K562 (cell line): ENCODE results near the gene ATPAF2. TPM values are rescaled to one million over a fixed set of nuclear protein-coding genes. Genes with fewer than 3 reads are reported as not detected.

ENCODE experiments used
- ATAC-seq: fragments of 200-7000 bp; cut with Tn5 transposase; 3 replicates; pipeline ENCODE4 v1.9.1; 2020; ENCODE audit warnings: moderate library complexity
- BruUV-seq: library from RNA; stranded (reverse); fragments of 400-500 nt; replicated peaks from 2 replicates; lab custom pipeline; 2021; lab: Mats Ljungman, UMichigan
- CTCF ChIA-PET: fragments of 300-600 bp; formaldehyde crosslinking; extraction: SDS; loops from one replicate; lab custom pipeline; 2021; ENCODE audit warnings: low intra/inter-chr PET ratio; lab: Yijun Ruan, JAX
- POLR2A ChIA-PET: fragments of 300-600, 350-650 bp; sonication (Branson Sonifier 250); formaldehyde crosslinking; extraction: SDS; loops from one replicate; lab custom pipeline; 2021; ENCODE audit warnings: antibody characterized with exemption, inconsistent platforms; lab: Yijun Ruan, JAX
- DNase-seq, 4 experiments: peaks; one replicate each; pipeline versions ENCODE4 v3.0.0 to v3.0.0-alpha.2; 2011 to 2018; ENCODE audit warnings: low spot score in 3 of 4, mixed read lengths in 3 of 4; ENCODE audit errors: extremely low read depth in 1 of 4
- FAIRE-seq: peaks from 2 replicates; lab custom pipeline; 2011; peaks lifted over from hg19 to GRCh38; lab: Jason Lieb, UNC
- H2AFZ ChIP-seq: 2 replicates; pipeline ENCODE4 v1.6.0; 2011; ENCODE audit warnings: low read depth, low read length, control low read depth, inconsistent platforms
- H3K27ac ChIP-seq: fragments of 200-600 bp; 3 replicates; pipeline ENCODE4 v1.8.0; 2011; ENCODE audit warnings: low read depth, mild to moderate bottlenecking, control low read depth, inconsistent platforms, low read length, moderate library complexity, mixed read lengths; ENCODE audit errors: extremely low read depth
- H3K27me3 ChIP-seq, 2 experiments: fragments of 300-600 bp in 1 of 2; 2 replicates in 1 of 2; 3 replicates in 1 of 2; pipeline versions ENCODE4 v1.6.0 to v1.8.0; 2011; ENCODE audit warnings: inconsistent platforms in 2 of 2, low read length in 2 of 2, mild to moderate bottlenecking in 1 of 2, mixed read lengths in 1 of 2, moderate library complexity in 1 of 2; ENCODE audit not compliant: control insufficient read depth in 2 of 2, insufficient read depth in 2 of 2
- H3K36me3 ChIP-seq: fragments of 300-600 bp; 3 replicates; pipeline ENCODE4 v1.8.0; 2011; ENCODE audit warnings: mild to moderate bottlenecking, low read length, inconsistent platforms; ENCODE audit not compliant: control insufficient read depth, insufficient read depth
- H3K4me1 ChIP-seq, 2 experiments: fragments of 200-600 bp in 1 of 2; replicated peaks in 1 of 2; 2 replicates in 1 of 2; 3 replicates in 1 of 2; pipeline versions ENCODE4 v1.5.1 to v1.8.0; 2011; ENCODE audit warnings: inconsistent platforms in 2 of 2, low read length in 2 of 2, mild to moderate bottlenecking in 1 of 2, mixed read lengths in 1 of 2, moderate library complexity in 1 of 2; ENCODE audit not compliant: control insufficient read depth in 2 of 2, insufficient read depth in 2 of 2
- H3K4me2 ChIP-seq: 2 replicates; pipeline ENCODE4 v1.6.1; 2011; ENCODE audit warnings: low read length, control low read depth, inconsistent platforms, mixed read lengths; ENCODE audit not compliant: insufficient read depth
- H3K4me3 ChIP-seq: fragments of 200-600 bp; sonication (generic), shearing (Covaris generic); 2 replicates; pipeline ENCODE4 v1.5.1; 2016; ENCODE audit warnings: control low read depth, inconsistent platforms
- H3K79me2 ChIP-seq: fragments of 200-600 bp; 3 replicates; pipeline ENCODE4 v1.8.0; 2011; ENCODE audit warnings: low read length, inconsistent platforms; ENCODE audit not compliant: control insufficient read depth, insufficient read depth
- H3K9ac ChIP-seq, 2 experiments: 2 replicates each; pipeline versions ENCODE4 v1.6.0 to v1.6.1; 2011; ENCODE audit warnings: low read depth in 2 of 2, low read length in 2 of 2, control low read depth in 1 of 2, inconsistent platforms in 1 of 2, mild to moderate bottlenecking in 1 of 2, mixed read lengths in 1 of 2; ENCODE audit not compliant: insufficient read depth in 1 of 2
- H3K9me1 ChIP-seq: one replicate; pipeline ENCODE4 v1.6.0; 2011; ENCODE audit warnings: inconsistent platforms, mild to moderate bottlenecking, low read length, moderate library complexity; ENCODE audit not compliant: control insufficient read depth, insufficient read depth
- H3K9me3 ChIP-seq: replicated peaks from 2 replicates; pipeline ENCODE4 v1.5.1; 2011; ENCODE audit warnings: low read depth, low read length, inconsistent platforms; ENCODE audit not compliant: control insufficient read depth, insufficient read depth
- H4K20me1 ChIP-seq: replicated peaks from 2 replicates; pipeline ENCODE4 v1.6.1; 2011; ENCODE audit warnings: low read length, inconsistent platforms, mixed read lengths; ENCODE audit not compliant: control insufficient read depth, insufficient read depth
- CBX1 ChIP-seq: sonication (generic); IDR thresholded peaks from 2 replicates; pipeline ENCODE4 v1.6.1; 2016; ENCODE audit warnings: antibody characterized with exemption, low read depth, mild to moderate bottlenecking
- CEBPB ChIP-seq: fragments of 450-650 bp; IDR thresholded peaks from 2 replicates; pipeline ENCODE4 v1.6.1; 2016; ENCODE audit warnings: missing genetic modification characterization, missing compliant biosample characterization
- COPS2 ChIP-seq: fragments of 450-650 bp; conservative IDR thresholded peaks from 2 replicates; pipeline ENCODE4 v1.6.1; 2016; ENCODE audit warnings: mild to moderate bottlenecking, moderate library complexity
- DNMT1 ChIP-seq: fragments of 450-650 bp; IDR thresholded peaks from 2 replicates; pipeline ENCODE4 v1.6.1; 2016; ENCODE audit warnings: antibody characterized with exemption, mild to moderate bottlenecking
- ETV6 ChIP-seq, 3 experiments: fragments of 150-350 bp in 1 of 3; sonication (generic) in 1 of 3; formaldehyde crosslinking in 1 of 3; IDR thresholded peaks; 2 replicates each; pipeline versions ENCODE4 v1.6.1 to v1.8.0; 2014 to 2022; ENCODE audit warnings: borderline replicate concordance in 2 of 3, low read depth in 2 of 3, antibody characterized with exemption in 1 of 3, low read length in 1 of 3, mild to moderate bottlenecking in 1 of 3, missing genetic modification reagents in 1 of 3
- LEF1 ChIP-seq: fragments of 450-650 bp; IDR thresholded peaks from 2 replicates; pipeline ENCODE4 v1.6.1; 2016; ENCODE audit warnings: mild to moderate bottlenecking
- MLX ChIP-seq, 2 experiments: fragments of 450-650 bp in 1 of 2; sonication (generic) in 1 of 2; formaldehyde crosslinking; conservative IDR thresholded peaks; 2 replicates each; pipeline versions ENCODE4 v1.4.0 to v1.8.1; 2020 to 2022; ENCODE audit warnings: mild to moderate bottlenecking in 1 of 2, missing genetic modification reagents in 1 of 2
- POLR2B ChIP-seq: fragments of 450-650 bp; IDR thresholded peaks from 2 replicates; pipeline ENCODE4 v1.6.1; 2018; ENCODE audit warnings: low read depth; ENCODE audit not compliant: partially characterized antibody
- SMARCC2 ChIP-seq: fragments of 450-650 bp; IDR thresholded peaks from 2 replicates; pipeline ENCODE4 v1.6.1; 2017; ENCODE audit warnings: antibody characterized with exemption, moderate library complexity, mild to moderate bottlenecking, low read depth
- ZKSCAN8 ChIP-seq: fragments of 200-800 bp; sonication (Bioruptor generic); IDR thresholded peaks from 2 replicates; pipeline ENCODE4 v1.6.1; 2016; ENCODE audit warnings: missing genetic modification characterization, missing compliant biosample characterization
- ZNF764 ChIP-seq: fragments of 250-450 bp; sonication (Bioruptor Pico); IDR thresholded peaks from 2 replicates; pipeline ENCODE4 v1.4.0; 2020; ENCODE audit warnings: low read depth, mild to moderate bottlenecking, moderate library complexity
- ZZZ3 ChIP-seq: fragments of 450-650 bp; IDR thresholded peaks from 2 replicates; pipeline ENCODE4 v1.6.1; 2016; ENCODE audit warnings: antibody characterized with exemption, mild to moderate bottlenecking, moderate library complexity
- WGBS: fragments of 100-300 bp; shearing (Covaris generic); methylation state at CpG from one replicate; pipeline ENCODE4 v1.1.6; 2016; ENCODE audit warnings: low coverage, mixed read lengths; ENCODE audit not compliant: insufficient coverage; ENCODE audit errors: missing lambda C conversion rate; 5-methylcytosine and 5-hydroxymethylcytosine counted together
- in situ Hi-C: fragments of 300-500 bp; cut with MboI; formaldehyde crosslinking; loops from 4 replicates; pipeline ENCODE4 v1.15.0; 2018; ENCODE audit warnings: inconsistent platforms, mixed read lengths
- intact Hi-C: fragments of 100-400 bp; cut with micrococcal nuclease; formaldehyde crosslinking; loops from 2 replicates; pipeline ENCODE4 v1.14.2; 2022
- polyA plus RNA-seq, 8 experiments: library from polyadenylated mRNA; depleted of rRNA in 4 of 8; stranded (reverse) in 5 of 8; unstranded in 3 of 8; fragments of >200 nt; fragmentation: Nextera tagmentation in 2 of 8; fragmentation: Illumina TruSeq in 1 of 8; extraction: Ambion mirVana in 2 of 8; extraction: Trizol in 1 of 8; gene quantifications; 2 replicates each; pipeline versions ENCODE4 v1.2.1 to v1.2.3, GENCODE V29; 2011 to 2014; ENCODE audit warnings: inconsistent platforms in 1 of 8, missing spikeins in 1 of 8
- total RNA-seq, 7 experiments: library from RNA; depleted of rRNA in 6 of 7; stranded (reverse); fragments of >200 nt in 6 of 7; fragmentation: Illumina TruSeq in 2 of 7; extraction: Trizol in 2 of 7; gene quantifications; 2 replicates each; pipeline versions ENCODE4 v1.2.1 to v1.2.3, GENCODE V29; 2011 to 2021; ENCODE audit warnings: low replicate concordance in 1 of 7

ATPAF2 gene
- total and polyA plus RNA-seq, 9 of the 15 experiments (the other 6 are each of a cell fraction or from before 2014, with no cell fraction given), result 2.1 to 19.2 (median 11.3) TPM

- Histone ChIP-seq H2AFZ (no peak overlapping the region), H4K20me1 (no peaks in the 10 kb centered on the region), H3K9me1 (no peaks in the 10 kb centered on the region), H3K36me3 (no peaks in the 10 kb centered on the region; the same call in 2 of the 3 replicates), H3K27ac (no peak overlapping the region), H3K4me2 (no peak overlapping the region), H3K9ac (no peak overlapping the region), H3K9me3 (no peaks in the 10 kb centered on the region), H3K4me1 (peaks cover 0 to 10% of the 10 kb centered on the region in 2 experiments; a peak in 2 of 5 replicates), H3K79me2 (no peaks in the 10 kb centered on the region), H3K4me3 (no peak overlapping the region), H3K27me3 (no peaks in the 10 kb centered on the region)
- ChIA-PET CTCF (no interaction called here), POLR2A (no interaction called here)
- ATAC-seq, result no peak
- 71% methylated on average over 5 of the region's 5 CpGs for WGBS
- FAIRE-seq, result no peak
- no TSS peak for BruUV-seq
- intact Hi-C loops, result no loop called here
- no peak for DNase-seq
- TF ChIP-seq POLR2B (no peak), DNMT1 (no peak), ETV6 (IDR thresholded peaks at IDR 0.05; ENCODE audit: borderline replicate concordance in 1 of 2, low read depth in 2 of 2, low read length in 1 of 2) (no peak), ETV6 (CRISPR knock-in tag; IDR thresholded peaks at IDR 0.05; ENCODE audit: borderline replicate concordance) (no peak), CBX1 (no peak), ZKSCAN8 (CRISPR knock-in tag) (no peak), SMARCC2 (no peak), COPS2 (no peak), MLX (CRISPR knock-in tag; conservative IDR thresholded peaks at IDR 0.05) (no peak), ZNF764 (CRISPR knock-in tag) (no peak), LEF1 (no peak), ZZZ3 (no peak), CEBPB (no peak)
- in situ Hi-C loops, result no loop called here
Measured at GRCh38 chr17:18008496-18009268, 30.3 kb downstream of the ATPAF2 start.
